ACC112 (cell line): ENCODE data around the gene B3GALT6.
A peak's percentile ranks its signal among the peaks of the same experiment; 100 is the strongest.

Source experiments
- H2AFZ ChIP-seq: fragments of 200-600 bp; sonication (generic); one replicate; pipeline ENCODE4 v1.6.0; 2017; ENCODE audit warnings: antibody characterized with exemption, low read length; ENCODE audit not compliant: unreplicated experiment
- H3K27ac ChIP-seq: fragments of 200-600 bp; sonication (generic); 2 replicates; pipeline ENCODE4 v1.5.1; 2014; ENCODE audit warnings: low read depth, mild to moderate bottlenecking, antibody characterized with exemption, low read length, moderate library complexity
- H3K27me3 ChIP-seq: fragments of 200-600 bp; sonication (generic); 2 replicates; pipeline ENCODE4 v1.6.1; 2014; ENCODE audit warnings: mild to moderate bottlenecking, antibody characterized with exemption, low read length, moderate library complexity, mixed read lengths; ENCODE audit not compliant: insufficient read depth
- H3K36me3 ChIP-seq: fragments of 200-600 bp; sonication (generic); 2 replicates; pipeline ENCODE4 v1.6.1; 2016; ENCODE audit warnings: mild to moderate bottlenecking, antibody characterized with exemption, low read length, moderate library complexity, mixed read lengths; ENCODE audit not compliant: insufficient read depth
- H3K4me1 ChIP-seq: fragments of 200-600 bp; sonication (generic); one replicate; pipeline ENCODE4 v1.6.1; 2016; ENCODE audit warnings: low read length, mixed read lengths; ENCODE audit not compliant: insufficient read depth, unreplicated experiment, control insufficient read depth
- H3K4me3 ChIP-seq: fragments of 200-600 bp; sonication (generic); 2 replicates; pipeline ENCODE4 v1.5.1; 2014; ENCODE audit warnings: mild to moderate bottlenecking, low read depth, low read length
- H3K79me2 ChIP-seq: fragments of 200-600 bp; sonication (generic); one replicate; pipeline ENCODE4 v1.6.0; 2016; ENCODE audit warnings: low read length; ENCODE audit not compliant: control insufficient read depth, unreplicated experiment, insufficient read depth

B3GALT6 gene

DNA sequence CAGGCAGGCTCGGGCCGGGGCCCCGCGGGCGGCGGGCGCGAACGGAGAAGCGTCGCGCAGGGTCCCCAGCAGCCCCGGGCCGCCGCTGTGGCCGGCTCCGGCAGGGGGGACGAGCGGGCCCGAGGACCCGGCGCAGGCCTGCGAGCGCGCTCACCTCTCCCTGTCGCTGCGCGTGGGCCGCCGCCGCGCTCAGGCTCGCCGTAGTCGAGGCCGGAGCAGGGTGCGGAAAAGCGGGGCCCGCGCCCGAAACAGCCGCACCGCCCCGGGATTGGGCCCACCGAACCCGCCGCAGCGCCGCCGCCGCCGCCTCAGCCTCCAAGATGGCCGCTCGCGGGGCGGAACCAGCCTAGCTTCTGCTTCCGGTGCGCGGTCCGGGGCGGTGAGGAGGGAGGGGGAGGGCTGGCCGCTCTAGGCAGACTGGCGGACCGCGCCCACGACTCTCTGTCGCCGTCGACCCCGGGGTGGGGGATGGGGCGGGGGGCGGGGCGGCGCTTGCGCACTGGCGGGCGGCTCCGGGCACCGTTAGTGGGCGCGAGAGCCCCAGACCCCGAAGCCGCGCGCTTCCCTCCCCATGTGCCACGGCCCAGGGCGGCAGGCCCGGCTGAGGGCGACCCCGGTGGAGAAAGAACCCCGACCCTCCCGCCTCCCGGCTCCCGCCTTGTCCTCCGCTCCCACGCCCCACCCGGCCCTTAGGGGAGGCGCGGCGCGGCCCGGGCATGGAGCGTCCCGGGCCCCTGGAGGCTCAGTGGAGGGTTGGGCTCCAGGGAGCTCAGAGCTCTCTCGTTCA is 41.7 kb downstream of the B3GALT6 start, which contains the start of gene UBE2J2:
TSS of gene UBE2J2 (minus strand) at position 343 of the 787 bp plus-strand sequence. CDS start 5,862 bp downstream, outside the sequence.
- Histone ChIP-seq H3K4me1 (peaks cover 28% of the 10 kb centered on the region), H3K27ac (peak within 1 kb of the TSS; percentile 72), H3K27me3 (no peaks in the 10 kb centered on the region), H2AFZ (peak within 1 kb of the TSS; percentile 80), H3K4me3 (peak within 1 kb of the TSS; percentile 83), H3K36me3 (no peaks in the 10 kb centered on the region), H3K79me2 (peaks cover 43% of the 10 kb centered on the region)

DNA sequence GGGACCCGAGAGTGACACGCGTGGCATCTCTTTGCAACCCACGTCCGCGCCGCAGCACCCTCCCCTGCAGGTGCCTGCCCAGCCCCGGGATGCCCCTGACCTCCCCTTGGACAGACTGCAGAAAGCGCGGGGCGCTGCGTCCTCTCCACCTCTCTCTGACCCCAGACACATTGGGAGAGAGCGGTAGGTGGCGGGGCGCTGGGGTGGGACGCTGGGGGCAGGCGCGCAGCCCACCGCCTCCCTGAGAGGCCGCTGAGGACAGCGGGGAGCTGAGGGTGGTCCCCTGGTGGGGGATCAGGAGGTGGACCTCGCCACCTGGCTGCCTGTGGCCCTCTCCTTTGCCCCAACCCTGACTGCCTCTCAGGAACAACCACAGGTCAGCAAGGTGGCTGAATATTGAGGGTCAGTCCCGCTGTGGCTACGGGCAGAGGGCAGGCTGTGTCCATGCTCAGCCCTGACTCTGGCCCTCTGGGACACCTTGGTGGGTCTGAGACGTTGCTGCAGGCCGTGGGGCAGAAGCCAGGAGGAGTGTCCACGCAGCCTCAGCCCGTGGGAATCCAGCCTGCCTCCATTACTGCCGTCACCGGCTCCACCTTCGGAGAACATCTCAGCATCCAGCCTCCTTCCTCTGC is 42.4 kb downstream of the B3GALT6 start:
- no peaks in the 10 kb centered on the region for H3K27me3 ChIP-seq
- H3K79me2 ChIP-seq = peaks cover 40% of the 10 kb centered on the region
- H3K4me3 ChIP-seq = peak overlapping the region; percentile 83
- H3K27ac ChIP-seq = no peak overlapping the region
- H3K4me1 ChIP-seq = peaks cover 28% of the 10 kb centered on the region
- H3K36me3 ChIP-seq = no peaks in the 10 kb centered on the region
- H2AFZ ChIP-seq = peak overlapping the region; percentile 80

DNA sequence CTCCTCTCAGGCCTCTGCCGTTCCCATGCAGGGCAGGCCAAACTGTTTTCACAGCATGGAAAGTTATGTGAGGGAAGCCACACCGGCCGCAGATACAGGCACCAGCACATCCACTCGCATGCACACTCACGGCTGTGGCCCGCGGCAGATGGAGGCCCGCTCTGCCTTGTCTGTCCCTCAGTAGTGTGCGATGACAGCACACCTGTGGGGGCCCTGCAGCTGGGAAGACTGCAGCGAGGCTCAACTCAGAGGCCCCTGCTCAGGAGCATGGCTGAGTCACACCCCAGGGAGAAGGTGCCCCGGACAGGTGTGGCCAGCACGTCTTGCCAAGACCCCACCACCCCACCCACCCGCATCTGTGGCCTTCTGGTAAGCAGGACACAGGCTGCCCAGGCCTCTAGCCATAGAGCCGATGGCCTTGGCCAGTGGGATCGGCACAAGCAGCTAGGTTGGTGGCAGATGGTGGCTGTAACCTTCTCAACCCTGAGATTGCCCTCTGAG is 42.9 kb downstream of the B3GALT6 start:
- Histone ChIP-seq H3K4me3 (peak overlapping the region; percentile 83), H2AFZ (no peak overlapping the region), H3K4me1 (peaks cover 25% of the 10 kb centered on the region), H3K27me3 (no peaks in the 10 kb centered on the region), H3K36me3 (no peaks in the 10 kb centered on the region), H3K79me2 (peaks cover 36% of the 10 kb centered on the region), H3K27ac (no peak overlapping the region)

DNA sequence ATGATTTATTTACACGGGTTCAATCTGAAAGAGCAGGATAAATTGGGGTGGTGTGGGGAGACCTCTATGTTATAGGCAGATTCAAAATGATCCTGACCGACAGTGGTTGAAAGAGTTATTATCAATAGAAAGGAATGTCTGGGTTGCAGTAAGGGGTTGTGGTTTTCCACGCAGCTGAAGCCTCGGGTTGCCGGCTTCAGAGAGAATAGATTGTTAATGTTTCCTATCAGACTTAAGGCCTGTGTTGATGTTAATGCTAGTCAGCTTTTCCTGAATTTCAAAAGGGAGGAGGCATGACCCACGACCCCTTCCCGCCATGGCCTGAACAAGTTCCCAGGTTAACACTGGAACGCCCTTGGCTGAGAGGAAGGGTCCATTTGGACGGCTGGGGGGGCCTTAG is 43.8 kb downstream of the B3GALT6 start:
- Histone ChIP-seq H3K79me2 (peaks cover 27% of the 10 kb centered on the region), H3K36me3 (no peaks in the 10 kb centered on the region), H3K4me1 (peaks cover 16% of the 10 kb centered on the region), H2AFZ (no peak overlapping the region), H3K4me3 (no peak overlapping the region), H3K27ac (no peak overlapping the region), H3K27me3 (no peaks in the 10 kb centered on the region)

DNA sequence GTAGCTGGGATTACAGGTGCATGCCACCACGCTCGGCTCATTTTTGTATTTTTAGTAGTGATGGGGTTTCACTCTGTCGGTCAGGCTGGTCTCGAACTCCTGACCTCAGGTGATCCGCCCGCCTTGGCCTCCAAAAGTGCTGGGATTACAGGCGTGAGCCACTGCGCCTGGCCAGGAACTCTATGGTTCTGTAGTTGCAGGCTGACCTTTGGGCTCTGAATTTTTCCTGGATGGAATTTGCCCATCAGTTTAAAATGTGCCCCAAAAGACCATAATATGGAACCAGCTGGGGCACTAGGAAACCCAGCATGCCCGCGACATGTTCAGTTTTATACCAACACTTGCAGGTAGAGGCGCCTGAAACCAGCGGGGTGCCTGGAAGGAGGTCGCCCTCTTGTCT is 46.6 kb downstream of the B3GALT6 start:
- H2AFZ ChIP-seq = no peak overlapping the region
- H3K79me2 ChIP-seq = peaks cover under 1% of the 10 kb centered on the region
- H3K27ac ChIP-seq = no peak overlapping the region
- H3K4me1 ChIP-seq = peaks cover 3% of the 10 kb centered on the region
- H3K4me3 ChIP-seq = no peak overlapping the region
- no peaks in the 10 kb centered on the region for H3K27me3 ChIP-seq
- no peaks in the 10 kb centered on the region for H3K36me3 ChIP-seq

DNA sequence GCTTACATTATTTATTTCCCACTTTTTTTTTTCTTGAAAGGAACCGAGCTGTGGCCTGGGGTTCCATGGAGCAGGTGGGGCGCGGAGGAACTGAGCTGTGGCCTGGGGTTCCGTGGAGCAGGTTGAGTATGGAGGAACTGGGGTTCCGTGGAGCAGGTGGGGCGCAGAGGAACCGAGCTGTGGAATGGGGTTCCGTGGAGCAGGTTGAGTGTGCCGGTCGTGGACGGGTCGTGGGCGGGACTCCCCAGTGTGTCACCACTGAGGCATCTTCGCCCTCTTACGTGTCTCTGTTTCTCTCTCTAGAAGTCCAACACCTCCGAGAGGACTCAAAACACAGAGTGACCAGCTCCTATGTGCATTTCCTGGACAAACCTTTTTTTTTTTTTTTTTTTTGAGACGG is 47.0 kb downstream of the B3GALT6 start:
- Histone ChIP-seq H3K27me3 (no peaks in the 10 kb centered on the region), H3K36me3 (no peaks in the 10 kb centered on the region), H2AFZ (no peak overlapping the region), H3K79me2 (no peaks in the 10 kb centered on the region), H3K4me3 (no peak overlapping the region), H3K4me1 (peaks cover 3% of the 10 kb centered on the region), H3K27ac (no peak overlapping the region)

DNA sequence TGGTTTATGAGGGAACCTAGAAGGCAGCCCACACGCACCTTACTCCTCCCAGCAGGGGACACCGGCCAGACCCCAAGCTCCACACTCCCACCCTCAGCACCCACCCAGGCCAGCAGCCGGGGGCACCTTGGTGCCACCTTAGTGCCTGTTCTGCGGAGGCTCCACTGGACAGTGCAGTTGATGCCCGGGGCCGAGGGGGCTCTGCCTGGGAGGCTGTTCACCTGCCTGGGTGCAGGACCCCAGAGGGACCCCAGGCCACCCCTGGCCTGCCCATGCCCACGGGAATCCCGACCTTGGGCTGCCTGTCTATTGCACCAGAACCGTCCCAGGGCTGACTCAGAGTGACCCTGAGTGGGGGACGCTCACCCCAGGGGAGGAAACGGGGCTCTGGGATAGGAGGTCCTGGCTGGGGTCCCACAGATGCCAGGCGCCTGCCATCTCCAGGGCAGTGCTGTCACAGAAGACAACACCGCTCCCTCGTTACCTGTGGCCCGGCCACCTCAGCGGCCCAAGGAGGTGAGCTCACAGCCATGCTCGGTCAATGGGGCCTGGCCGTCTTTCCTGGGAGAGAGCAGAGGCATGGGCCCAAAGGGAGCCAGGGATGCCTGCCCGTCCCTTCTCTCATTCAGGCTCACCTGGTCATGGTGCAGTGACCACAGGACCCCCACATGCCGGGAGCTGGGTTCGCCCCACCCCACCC is 48.9 kb downstream of the B3GALT6 start:
- Histone ChIP-seq H3K79me2 (no peaks in the 10 kb centered on the region), H3K27ac (no peak overlapping the region), H3K36me3 (no peaks in the 10 kb centered on the region), H3K4me1 (peaks cover 3% of the 10 kb centered on the region), H3K27me3 (no peaks in the 10 kb centered on the region), H3K4me3 (no peak overlapping the region), H2AFZ (no peak overlapping the region)

DNA sequence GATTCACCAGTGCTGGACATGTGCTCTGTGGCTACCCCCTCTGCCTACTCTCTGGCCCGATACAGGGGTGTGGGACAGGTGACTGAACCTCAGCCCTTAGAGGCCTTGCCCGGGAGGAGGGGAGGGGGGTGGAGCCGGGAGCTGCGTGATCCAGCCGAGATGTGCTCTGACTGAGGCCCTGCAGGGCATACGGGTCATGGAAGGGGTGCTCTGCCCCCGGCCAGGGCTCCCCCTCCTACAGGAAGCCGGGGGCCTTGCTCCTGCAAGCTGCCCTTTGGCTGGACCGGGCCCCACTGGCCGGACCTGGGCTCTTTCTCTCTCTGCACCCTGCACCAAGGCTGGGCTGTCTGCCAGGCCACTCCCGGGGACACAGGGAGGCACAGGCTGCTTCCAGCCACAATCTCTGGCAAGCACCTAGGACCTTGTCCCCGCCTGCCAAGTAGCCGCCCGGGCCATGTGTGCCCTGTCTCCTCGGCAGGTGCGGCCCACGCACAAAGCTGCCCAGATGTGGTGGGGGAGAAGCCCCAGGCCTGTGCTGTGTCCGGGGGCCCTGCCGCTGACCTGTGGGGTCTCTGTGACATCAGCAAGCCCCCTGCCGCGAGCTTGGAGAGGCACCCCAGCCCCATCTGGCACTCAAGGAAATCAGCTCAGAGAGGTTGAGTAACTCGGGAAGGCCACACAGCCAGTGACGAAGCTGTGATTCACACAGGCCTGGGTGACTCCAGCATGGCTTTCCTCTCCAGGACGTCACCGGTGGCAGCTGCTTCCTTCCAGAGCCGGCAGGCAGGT is 49.7 kb downstream of the B3GALT6 start:
- no peaks in the 10 kb centered on the region for H3K27me3 ChIP-seq
- H3K79me2 ChIP-seq = no peaks in the 10 kb centered on the region
- H3K36me3 ChIP-seq = no peaks in the 10 kb centered on the region
- peaks cover 3% of the 10 kb centered on the region for H3K4me1 ChIP-seq
- H2AFZ ChIP-seq = no peak overlapping the region
- no peak overlapping the region for H3K27ac ChIP-seq
- H3K4me3 ChIP-seq = no peak overlapping the region

DNA sequence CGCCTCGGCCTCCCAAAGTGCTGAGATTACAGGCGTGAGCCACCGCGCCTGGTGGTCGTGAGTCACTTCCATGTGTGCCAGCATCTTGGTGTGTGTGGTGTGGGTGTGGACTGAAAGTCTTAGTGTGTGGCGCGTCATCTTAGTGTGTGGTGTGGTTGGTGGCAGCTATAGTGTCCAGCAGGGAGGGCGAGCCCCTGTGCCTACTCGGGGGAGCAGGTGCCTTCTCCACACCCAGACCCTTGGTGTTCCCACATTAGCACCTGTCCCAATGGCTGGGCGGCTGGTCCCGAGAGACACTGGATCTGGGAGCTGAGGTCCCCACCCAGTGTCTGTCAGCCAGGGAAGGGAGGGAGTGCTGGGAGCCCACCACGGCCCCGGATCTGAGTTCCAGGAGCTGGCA is 51.0 kb downstream of the B3GALT6 start:
- H2AFZ ChIP-seq = no peak overlapping the region
- peaks cover 3% of the 10 kb centered on the region for H3K4me1 ChIP-seq
- H3K79me2 ChIP-seq = no peaks in the 10 kb centered on the region
- no peaks in the 10 kb centered on the region for H3K27me3 ChIP-seq
- no peak overlapping the region for H3K27ac ChIP-seq
- no peaks in the 10 kb centered on the region for H3K36me3 ChIP-seq
- H3K4me3 ChIP-seq = no peak overlapping the region

DNA sequence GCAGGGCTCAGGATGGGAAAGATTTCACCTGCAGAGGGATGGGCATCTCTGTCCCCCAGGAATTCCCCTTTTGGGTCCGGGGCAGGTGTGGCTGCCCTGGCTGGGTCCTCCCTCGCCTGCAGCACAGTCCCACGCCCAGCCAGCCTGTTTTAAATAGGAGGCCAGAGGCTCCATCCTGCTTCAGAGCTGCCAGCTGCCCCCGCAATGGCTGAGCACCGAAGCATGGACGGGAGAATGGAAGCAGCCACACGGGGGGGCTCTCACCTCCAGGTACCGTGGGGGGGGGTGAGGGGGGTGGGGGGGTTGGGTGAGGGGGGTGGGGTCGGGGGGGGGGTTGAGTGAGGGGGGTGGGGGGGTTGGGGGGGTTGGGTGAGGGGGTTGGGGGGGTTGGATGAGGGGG is 51.8 kb downstream of the B3GALT6 start:
- Histone ChIP-seq H3K27ac (no peak overlapping the region), H2AFZ (no peak overlapping the region), H3K79me2 (no peaks in the 10 kb centered on the region), H3K27me3 (no peaks in the 10 kb centered on the region), H3K36me3 (no peaks in the 10 kb centered on the region), H3K4me1 (peaks cover 3% of the 10 kb centered on the region), H3K4me3 (no peak overlapping the region)
